ENCODE results near the gene STK17B.

GRCh38 chr2:196099916-196100315, 71.5 kb downstream of the STK17B start:
- no peak for TF ChIP-seq RFX5 (IDR thresholded peaks at IDR 0.05)
- TF ChIP-seq CTCF (IDR thresholded peaks at IDR 0.05) = no peak
- no peak for TF ChIP-seq RAD21 (conservative IDR thresholded peaks at IDR 0.05 in 1 of 2, IDR thresholded peaks at IDR 0.05 in 1 of 2)
- no peak for TF ChIP-seq ELK1 (IDR thresholded peaks at IDR 0.05; ENCODE audit: low read depth, low read length)
- no peak for TF ChIP-seq CEBPB (IDR thresholded peaks at IDR 0.05)
- no peak for TF ChIP-seq EP300 (IDR thresholded peaks at IDR 0.05)
- TF ChIP-seq ZFP36 (IDR thresholded peaks at IDR 0.05; ENCODE audit: borderline replicate concordance, partially characterized antibody) = no peak
- TF ChIP-seq SMC3 (IDR thresholded peaks at IDR 0.05) = no peak
- no peak for TF ChIP-seq POLR2A (IDR thresholded peaks at IDR 0.05; ENCODE audit: low read length)
- TF ChIP-seq MYC (IDR thresholded peaks at IDR 0.05; ENCODE audit: borderline replicate concordance, low read length) = no peak
- TF ChIP-seq HOXA7 (CRISPR knock-in tag; IDR thresholded peaks at IDR 0.05) = no peak
- no peak for TF ChIP-seq PHF8 (IDR thresholded peaks at IDR 0.05; ENCODE audit: borderline replicate concordance, low read depth)
- no peak for TF ChIP-seq HMGXB4 (CRISPR knock-in tag; IDR thresholded peaks at IDR 0.05; ENCODE audit: borderline replicate concordance)
- TF ChIP-seq USF2 (IDR thresholded peaks at IDR 0.05) = no peak

Data from A549 (cell line).